SW480 (cell line): ENCODE data around the gene MPPED2.
"Not testable (repeated sequence)": the region's sequence is repeated elsewhere in the genome, so short reads cannot be mapped to it uniquely, and the experiment has no call there.

Experiments
- DNase-seq: peaks from one replicate; pipeline ENCODE4 v3.0.0-alpha.2; 2016; ENCODE audit warnings: low spot score

The MPPED2 gene

GRCh38 chr11:30578406-30578805 is 7.7 kb downstream of the MPPED2 start:
- DNase-seq: no peak

GRCh38 chr11:30573951-30574350 is 12.2 kb downstream of the MPPED2 start:
- no peak for DNase-seq

GRCh38 chr11:30568931-30569330 is 17.2 kb downstream of the MPPED2 start:
- no peak for DNase-seq

- DNase-seq: no peak
Measured at GRCh38 chr11:30567644-30568043, 18.5 kb downstream of the MPPED2 start.

GRCh38 chr11:30567120-30567519 is 19.0 kb downstream of the MPPED2 start:
- no peak for DNase-seq

- no peak for DNase-seq
Measured at GRCh38 chr11:30566482-30566881, 19.7 kb downstream of the MPPED2 start.

- DNase-seq: no peak
Measured at GRCh38 chr11:30565027-30565426, 21.1 kb downstream of the MPPED2 start.

- peak; percentile 52 for DNase-seq
Measured at GRCh38 chr11:30561691-30562415, 24.3 kb downstream of the MPPED2 start.

GRCh38 chr11:30560206-30561106 is 25.7 kb downstream of the MPPED2 start:
- DNase-seq: no peak

- DNase-seq: no peak
Measured at GRCh38 chr11:30559004-30559403, 27.1 kb downstream of the MPPED2 start.

- DNase-seq: not testable (repeated sequence)
Measured at GRCh38 chr11:30554587-30554986, 31.6 kb downstream of the MPPED2 start.

- peak; percentile 5 for DNase-seq
Measured at GRCh38 chr11:30553521-30554110, 32.5 kb downstream of the MPPED2 start.

GRCh38 chr11:30552839-30553238 is 33.3 kb downstream of the MPPED2 start:
- no peak for DNase-seq

- DNase-seq: no peak
Measured at GRCh38 chr11:30550022-30550542, 36.1 kb downstream of the MPPED2 start.

- DNase-seq: no peak
Measured at GRCh38 chr11:30549565-30549964, 36.6 kb downstream of the MPPED2 start.

- no peak for DNase-seq
Measured at GRCh38 chr11:30546334-30546733, 39.8 kb downstream of the MPPED2 start.

- no peak for DNase-seq
Measured at GRCh38 chr11:30545507-30545906, 40.6 kb downstream of the MPPED2 start.

- no peak for DNase-seq
Measured at GRCh38 chr11:30543066-30543465, 43.1 kb downstream of the MPPED2 start.

- no peak for DNase-seq
Measured at GRCh38 chr11:30540781-30541180, 45.4 kb downstream of the MPPED2 start.

GRCh38 chr11:30538251-30538650 is 47.9 kb downstream of the MPPED2 start:
- no peak for DNase-seq

GRCh38 chr11:30535818-30536217 is 50.3 kb downstream of the MPPED2 start:
- DNase-seq: no peak

- no peak for DNase-seq
Measured at GRCh38 chr11:30533445-30533947, 52.7 kb downstream of the MPPED2 start.
